NCI-H146 (cell line): Measurements from ENCODE around the gene NCK2.
A peak's percentile ranks its signal among the peaks of the same experiment; 100 is the strongest.

Experiments
- DNase-seq: peaks from one replicate; lab custom pipeline; 2025; lab: John Stamatoyannopoulos, UW

The NCK2 gene

GRCh38 chr2:105744909-105745853 lies at the start of gene NCK2:
Gene NCK2 (plus strand): TSS chr2:105744912. CDS start chr2:105855064, 110,152 bp downstream.
- DNase-seq: peak; percentile 71

DNA sequence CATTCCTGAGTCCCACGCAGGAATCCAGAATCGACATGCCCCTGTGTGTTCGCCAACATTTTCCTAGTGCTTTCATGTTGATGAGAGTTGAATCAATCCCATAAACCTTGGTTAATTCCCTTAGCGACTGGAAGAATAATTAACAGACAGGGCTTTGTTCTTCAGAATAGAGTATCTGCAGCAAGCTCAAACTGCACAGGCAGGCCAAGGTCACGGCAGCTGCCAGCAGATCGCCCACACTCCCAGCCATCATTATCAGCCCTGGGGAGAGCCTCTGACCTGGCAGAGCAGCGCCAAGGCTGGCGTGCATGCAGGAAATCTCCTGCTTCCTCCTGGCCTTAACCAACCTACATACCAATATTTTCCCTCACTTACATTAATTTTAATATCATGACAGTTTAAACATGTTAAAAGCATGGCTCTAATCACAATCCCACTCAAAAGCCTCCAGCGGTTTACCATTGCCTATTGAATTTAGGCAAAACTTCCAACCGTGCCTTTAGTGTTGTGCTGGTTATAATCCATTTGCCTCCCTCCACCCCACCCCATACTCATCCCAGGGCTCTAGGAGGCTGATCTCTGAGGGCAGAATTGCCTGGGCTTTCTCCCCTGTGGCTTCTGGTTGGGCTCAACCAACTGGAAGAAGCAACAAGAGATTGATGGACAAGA lies 46.8 kb upstream of the NCK2 start:
- DNase-seq: peak; percentile 44

DNA sequence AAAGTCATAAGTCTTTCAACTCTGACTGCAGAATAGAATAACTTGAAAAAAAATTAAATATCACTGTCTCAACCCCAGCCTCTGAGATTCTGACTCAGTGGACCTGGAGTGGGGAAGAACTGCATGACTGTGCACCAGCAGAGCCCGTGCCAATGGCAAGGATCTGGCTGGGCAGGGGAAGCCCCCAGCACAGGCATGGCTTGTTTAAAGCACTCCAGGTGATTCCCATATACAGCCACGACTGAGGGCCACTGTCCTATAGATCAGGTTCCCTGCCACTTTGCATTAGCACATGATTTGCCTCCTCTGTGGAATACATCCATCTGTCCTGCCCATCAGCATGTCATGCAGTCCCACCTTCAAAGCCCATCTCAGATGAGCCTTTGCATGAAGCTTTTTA lies 45.9 kb upstream of the NCK2 start:
- DNase-seq: no peak

GRCh38 chr2:105701042-105701441 lies 43.7 kb upstream of the NCK2 start:
- DNase-seq: no peak

DNA sequence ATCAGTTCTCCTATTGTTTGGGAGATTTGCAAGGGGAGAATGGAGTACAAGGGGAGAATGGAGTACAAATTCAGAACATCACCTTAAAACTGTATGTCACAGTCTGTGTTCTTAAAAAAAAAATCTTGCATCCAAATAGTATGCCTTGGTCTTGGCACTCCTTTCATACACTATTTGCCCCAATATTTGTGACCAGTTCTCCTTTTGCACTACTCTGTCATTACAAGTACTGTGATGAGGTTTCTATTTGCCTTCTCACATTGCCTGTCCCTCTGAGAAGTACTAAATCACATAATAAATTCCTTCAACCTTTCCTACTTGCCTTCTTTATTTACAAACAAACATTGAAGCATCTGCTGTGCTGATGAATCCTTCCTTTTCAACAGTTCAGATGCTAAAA lies 36.0 kb upstream of the NCK2 start:
- DNase-seq: no peak

GRCh38 chr2:105711394-105711793 lies 33.3 kb upstream of the NCK2 start:
- DNase-seq: peak; percentile 25

GRCh38 chr2:105712166-105712915 lies 32.4 kb upstream of the NCK2 start:
- DNase-seq: peak; percentile 91

DNA sequence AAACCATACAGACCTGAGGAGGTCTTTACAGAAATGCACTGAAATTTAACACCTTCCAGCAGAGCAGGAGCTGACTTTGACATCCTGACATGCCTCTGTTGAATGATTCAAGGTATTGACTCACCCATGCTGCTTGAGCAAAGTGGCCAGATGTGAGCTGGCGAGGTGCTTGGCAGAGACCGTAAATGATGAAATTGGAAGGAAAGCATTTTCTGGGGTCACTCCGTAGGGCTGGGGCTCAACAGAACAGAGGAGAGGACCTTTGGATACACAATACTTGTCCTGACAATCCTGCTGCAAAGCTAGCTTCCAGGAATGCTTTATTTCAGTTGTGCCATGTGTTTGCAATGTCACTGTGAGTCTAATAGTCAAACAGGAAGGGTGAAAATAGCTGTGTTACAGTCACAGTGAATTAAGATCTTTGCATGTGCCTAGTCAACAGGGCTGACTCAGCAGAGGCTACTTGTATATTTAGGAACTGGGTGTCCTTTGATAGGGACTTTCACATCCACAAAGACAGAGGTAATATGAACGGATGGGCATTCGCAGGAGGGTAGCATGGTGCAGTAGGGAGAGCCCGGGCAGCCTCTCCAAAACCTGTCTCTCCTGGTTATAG lies 31.6 kb upstream of the NCK2 start:
- no peak for DNase-seq

- no peak for DNase-seq
These were observed 30.6 kb upstream of the NCK2 start for GRCh38 chr2:105714141-105714540.

DNA sequence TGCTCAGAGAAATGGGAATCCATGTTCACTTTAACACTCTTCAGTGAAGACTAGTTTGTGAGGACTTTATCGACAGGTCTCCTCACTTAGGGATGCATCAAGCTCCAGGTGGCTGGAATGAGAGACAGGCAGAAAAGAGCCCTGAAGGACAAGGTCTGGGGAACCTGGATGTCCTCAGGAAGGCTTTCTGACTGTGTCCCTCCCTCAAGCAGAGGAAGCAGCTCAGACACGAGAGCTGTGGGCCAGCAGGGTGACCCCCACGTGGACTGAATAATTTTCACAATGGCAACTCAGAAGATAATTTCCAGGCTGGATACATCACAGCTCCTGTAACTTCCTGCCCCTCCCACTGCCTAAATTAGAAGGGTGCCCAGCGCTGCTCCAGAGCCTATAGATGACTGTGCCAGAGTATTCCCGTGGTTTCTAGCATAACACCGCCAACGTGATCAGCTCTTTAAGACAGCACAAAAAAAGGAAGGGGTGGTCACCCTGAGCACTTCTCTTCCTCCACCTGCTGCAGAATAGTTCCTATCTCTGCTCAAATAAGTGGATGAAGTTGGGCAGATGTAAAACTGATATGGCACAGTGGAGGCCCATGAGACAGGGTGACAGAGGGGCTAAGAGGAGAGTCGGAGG lies 25.7 kb upstream of the NCK2 start:
- no peak for DNase-seq

GRCh38 chr2:105721991-105722511 lies 22.7 kb upstream of the NCK2 start:
- no peak for DNase-seq

DNA sequence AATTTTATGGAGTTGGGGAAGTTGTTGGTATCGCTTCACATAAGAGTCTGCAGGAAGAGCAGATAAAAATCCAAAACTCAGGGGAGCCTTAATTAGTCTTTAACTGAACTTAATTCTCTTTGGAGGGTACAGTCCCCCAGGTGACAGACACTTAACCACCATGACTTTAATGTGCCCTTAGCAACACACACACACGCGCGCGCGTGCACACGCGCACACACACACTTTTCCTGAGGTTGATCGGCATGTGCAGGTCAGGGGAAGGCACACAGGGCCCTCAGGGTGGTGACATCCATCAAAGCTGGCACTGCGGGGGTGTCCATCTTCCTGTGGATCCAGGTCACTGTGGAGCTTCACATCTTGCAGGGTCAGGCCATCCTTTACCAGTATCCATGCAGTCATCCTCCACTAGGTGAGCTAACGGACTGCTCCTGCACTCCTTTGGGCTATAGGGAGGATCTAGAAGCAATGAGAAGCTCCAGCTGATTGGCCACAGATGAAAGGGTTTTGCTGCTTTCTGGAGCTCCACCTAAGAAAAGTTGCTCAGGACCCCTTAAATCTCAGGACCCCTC lies 21.9 kb upstream of the NCK2 start:
- no peak for DNase-seq

- peak; percentile 26 for DNase-seq
These were observed 21.3 kb upstream of the NCK2 start for GRCh38 chr2:105723431-105723830.

DNA sequence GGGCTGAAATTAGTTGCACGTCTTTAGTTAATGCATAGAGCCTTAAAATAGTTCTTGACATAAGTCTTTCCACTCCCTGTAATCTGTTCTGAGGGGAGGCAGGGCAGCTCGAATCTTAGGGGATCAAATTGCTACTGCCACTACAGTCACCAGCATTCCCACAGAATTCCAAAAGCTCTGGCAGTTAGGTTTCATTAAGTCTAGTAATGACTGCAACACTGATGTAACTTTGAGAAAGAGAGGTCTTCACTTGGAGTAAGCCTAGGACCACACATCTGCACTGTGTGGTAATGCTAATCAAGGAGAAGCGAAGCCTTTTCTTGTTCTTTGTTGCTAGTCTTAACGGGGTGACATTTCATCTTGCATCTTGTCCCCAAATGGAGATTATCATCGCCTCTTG lies 19.3 kb upstream of the NCK2 start:
- DNase-seq: no peak

- no peak for DNase-seq
These were observed 14.5 kb upstream of the NCK2 start for GRCh38 chr2:105730170-105730569.

GRCh38 chr2:105731511-105731910 lies 13.2 kb upstream of the NCK2 start:
- DNase-seq: no peak

GRCh38 chr2:105732101-105732500 lies 12.6 kb upstream of the NCK2 start:
- no peak for DNase-seq

GRCh38 chr2:105732955-105733607 lies 11.6 kb upstream of the NCK2 start:
- no peak for DNase-seq

- DNase-seq: no peak
These were observed 10.8 kb upstream of the NCK2 start for GRCh38 chr2:105733875-105734274.

DNA sequence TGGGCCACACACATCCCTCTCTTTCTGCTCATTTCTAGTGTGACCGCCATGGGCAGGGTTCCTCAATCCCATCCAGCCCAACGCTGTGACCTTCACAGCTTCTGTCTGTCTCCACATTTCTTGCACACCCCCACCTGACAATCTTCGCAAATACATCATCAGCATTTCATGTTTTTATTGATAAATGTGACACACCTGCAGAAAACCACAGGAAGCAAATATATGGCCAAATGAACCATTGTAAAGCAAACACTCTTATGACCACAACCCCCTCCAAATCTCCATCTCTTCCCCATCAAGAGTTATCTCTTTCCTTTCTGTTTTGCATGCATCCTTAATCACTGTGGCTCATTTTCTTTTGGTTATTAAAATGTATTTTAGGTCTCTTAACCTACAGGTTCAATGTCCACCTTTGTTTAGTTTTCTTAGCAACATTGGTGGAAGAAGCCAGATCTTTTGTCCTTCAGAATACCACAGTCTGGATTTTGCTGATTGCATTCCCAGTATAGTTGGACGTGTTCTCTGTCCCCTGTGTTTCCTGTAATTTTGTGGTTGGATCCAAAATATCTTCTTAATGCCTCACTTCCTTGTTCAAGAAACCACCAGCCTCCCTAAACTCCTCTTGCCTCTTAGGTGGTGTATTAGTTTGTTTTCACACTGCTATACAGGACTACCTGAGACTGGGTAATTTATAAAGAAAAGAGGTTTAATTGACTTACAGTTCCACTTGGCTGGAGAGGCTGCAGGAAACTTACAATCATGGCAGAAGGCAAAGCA lies 9.8 kb upstream of the NCK2 start:
- no peak for DNase-seq
